Subcutaneous abdominal adipose tissue (tissue), 5 donors: ENCODE results near the gene ABCC6.
"Not testable (repeated sequence)": the region's sequence is repeated elsewhere in the genome, so short reads cannot be mapped to it uniquely, and the experiment has no call there.

Experiments used
- H3K27ac ChIP-seq: one replicate; pipeline ENCODE4 v1.7.0; 2013; ENCODE audit warnings: low read depth, mild to moderate bottlenecking, inconsistent platforms, low read length, moderate library complexity
- H3K27me3 ChIP-seq, 5 donors: one replicate each; pipeline ENCODE4 v1.7.0; 2013; ENCODE audit warnings: low read length in 5 of 5, inconsistent platforms in 1 of 5; ENCODE audit not compliant: control insufficient read depth in 5 of 5, insufficient read depth in 4 of 5
- H3K36me3 ChIP-seq, 5 donors: one replicate each; pipeline ENCODE4 v1.7.0; 2013; ENCODE audit warnings: low read length in 5 of 5; ENCODE audit not compliant: control insufficient read depth in 5 of 5, insufficient read depth in 5 of 5
- H3K4me1 ChIP-seq, 5 donors: one replicate each; pipeline ENCODE4 v1.7.0; 2013; ENCODE audit warnings: low read length in 5 of 5, mild to moderate bottlenecking in 3 of 5, moderate library complexity in 1 of 5; ENCODE audit not compliant: control insufficient read depth in 5 of 5, insufficient read depth in 5 of 5
- H3K4me3 ChIP-seq, 5 donors: one replicate each; pipeline ENCODE4 v1.7.0; 2013; ENCODE audit warnings: low read length in 5 of 5, low read depth in 1 of 5
- H3K9ac ChIP-seq, 5 donors: one replicate each; pipeline ENCODE4 v1.7.0; 2013; ENCODE audit warnings: low read length in 5 of 5, mild to moderate bottlenecking in 4 of 5, moderate library complexity in 3 of 5
- H3K9me3 ChIP-seq, 5 donors: one replicate each; pipeline ENCODE4 v1.7.0; 2013; ENCODE audit warnings: low read length in 5 of 5; ENCODE audit not compliant: control insufficient read depth in 5 of 5
- donor health status: healthy.
- donor health status: healthy.
- donor health status: healthy.
- donor health status: healthy.
- donor health status: healthy.

The ABCC6 gene

GRCh38 chr16:16112450-16113053, 110.7 kb downstream of the ABCC6 start:
- H3K36me3 ChIP-seq: peaks cover 8 to 96% (median 74%) of the 10 kb centered on the region in 5 donors

GRCh38 chr16:16111639-16112038, 111.7 kb downstream of the ABCC6 start:
- peaks cover 5 to 94% (median 70%) of the 10 kb centered on the region in 5 donors for H3K36me3 ChIP-seq
- no peak overlapping the region for H3K4me3 ChIP-seq
- no peaks in the 10 kb centered on the region for H3K9me3 ChIP-seq
- H3K27me3 ChIP-seq: no peaks in the 10 kb centered on the region
- no peak overlapping the region for H3K9ac ChIP-seq
- no peak overlapping the region for H3K27ac ChIP-seq
- H3K4me1 ChIP-seq: no peaks in the 10 kb centered on the region

More at GRCh38 chr16:16112450-16113053, 110.7 kb downstream of the ABCC6 start:
- no peak overlapping the region for H3K4me3 ChIP-seq
- no peaks in the 10 kb centered on the region for H3K9me3 ChIP-seq
- H3K4me1 ChIP-seq: no peaks in the 10 kb centered on the region
- no peak overlapping the region for H3K9ac ChIP-seq
- H3K27me3 ChIP-seq: no peaks in the 10 kb centered on the region
- H3K27ac ChIP-seq: no peak overlapping the region

GRCh38 chr16:16110111-16110490, 113.2 kb downstream of the ABCC6 start:
- H3K4me3 ChIP-seq: no peak overlapping the region
- no peak overlapping the region for H3K9ac ChIP-seq
- H3K27ac ChIP-seq: no peak overlapping the region
- no peaks in the 10 kb centered on the region for H3K9me3 ChIP-seq
- no peaks in the 10 kb centered on the region for H3K4me1 ChIP-seq
- H3K36me3 ChIP-seq: peaks cover 5 to 93% (median 64%) of the 10 kb centered on the region in 5 donors
- no peaks in the 10 kb centered on the region for H3K27me3 ChIP-seq

- Histone ChIP-seq H3K9me3 (no peaks in the 10 kb centered on the region), H3K36me3 (peaks cover 3 to 93% (median 61%) of the 10 kb centered on the region in 5 donors), H3K4me3 (no peak overlapping the region)
These were observed 113.7 kb downstream of the ABCC6 start for GRCh38 chr16:16109453-16110110.

GRCh38 chr16:16108759-16109158, 114.5 kb downstream of the ABCC6 start:
- no peaks in the 10 kb centered on the region for H3K4me1 ChIP-seq
- no peak overlapping the region for H3K9ac ChIP-seq
- no peak overlapping the region for H3K27ac ChIP-seq
- no peak overlapping the region for H3K4me3 ChIP-seq
- no peaks in the 10 kb centered on the region for H3K27me3 ChIP-seq
- peaks cover 3 to 93% (median 60%) of the 10 kb centered on the region in 5 donors for H3K36me3 ChIP-seq
- H3K9me3 ChIP-seq: no peaks in the 10 kb centered on the region

More at GRCh38 chr16:16109453-16110110, 113.7 kb downstream of the ABCC6 start:
- Histone ChIP-seq H3K27ac (no peak overlapping the region), H3K9ac (no peak overlapping the region), H3K4me1 (no peaks in the 10 kb centered on the region), H3K27me3 (no peaks in the 10 kb centered on the region)

GRCh38 chr16:16107839-16108238, 115.5 kb downstream of the ABCC6 start:
- Histone ChIP-seq H3K4me1 (no peaks in the 10 kb centered on the region), H3K4me3 (no peak overlapping the region), H3K27me3 (no peaks in the 10 kb centered on the region), H3K36me3 (peaks cover 3 to 92% (median 59%) of the 10 kb centered on the region in 5 donors), H3K27ac (no peak overlapping the region), H3K9me3 (no peaks in the 10 kb centered on the region), H3K9ac (no peak overlapping the region)

GRCh38 chr16:16106466-16106865, 116.8 kb downstream of the ABCC6 start:
- Histone ChIP-seq H3K9ac (no peak overlapping the region), H3K27ac (no peak overlapping the region), H3K36me3 (peaks cover 0 to 92% (median 52%) of the 10 kb centered on the region in 5 donors), H3K4me3 (no peak overlapping the region), H3K4me1 (no peaks in the 10 kb centered on the region), H3K27me3 (no peaks in the 10 kb centered on the region), H3K9me3 (no peaks in the 10 kb centered on the region)

- peaks cover 0 to 87% (median 46%) of the 10 kb centered on the region in 5 donors for H3K36me3 ChIP-seq
- no peaks in the 10 kb centered on the region for H3K27me3 ChIP-seq
- H3K9me3 ChIP-seq: no peaks in the 10 kb centered on the region
- H3K9ac ChIP-seq: no peak overlapping the region
- no peak overlapping the region for H3K27ac ChIP-seq
- H3K4me1 ChIP-seq: peaks cover 0 to under 1% (median 0%) of the 10 kb centered on the region in 5 donors
- H3K4me3 ChIP-seq: no peak overlapping the region
These were observed 117.6 kb downstream of the ABCC6 start for GRCh38 chr16:16105646-16106045.

GRCh38 chr16:16104804-16105141, 118.5 kb downstream of the ABCC6 start:
- not testable (repeated sequence) for H3K4me3 ChIP-seq, H3K9ac ChIP-seq, H3K27me3 ChIP-seq, H3K4me1 ChIP-seq, H3K9me3 ChIP-seq, H3K27ac ChIP-seq
- H3K36me3 ChIP-seq: peaks cover 0 to 82% (median 38%) of the 10 kb centered on the region in 5 donors

GRCh38 chr16:16104132-16104803, 119.0 kb downstream of the ABCC6 start:
- not testable (repeated sequence) for H3K4me3 ChIP-seq, H3K9me3 ChIP-seq, H3K27me3 ChIP-seq, H3K9ac ChIP-seq, H3K4me1 ChIP-seq, H3K27ac ChIP-seq
- peaks cover 0 to 81% (median 36%) of the 10 kb centered on the region in 5 donors for H3K36me3 ChIP-seq
